ENCODE measurements around the gene CYP1B1.

- TF ChIP-seq, protein P1, sequence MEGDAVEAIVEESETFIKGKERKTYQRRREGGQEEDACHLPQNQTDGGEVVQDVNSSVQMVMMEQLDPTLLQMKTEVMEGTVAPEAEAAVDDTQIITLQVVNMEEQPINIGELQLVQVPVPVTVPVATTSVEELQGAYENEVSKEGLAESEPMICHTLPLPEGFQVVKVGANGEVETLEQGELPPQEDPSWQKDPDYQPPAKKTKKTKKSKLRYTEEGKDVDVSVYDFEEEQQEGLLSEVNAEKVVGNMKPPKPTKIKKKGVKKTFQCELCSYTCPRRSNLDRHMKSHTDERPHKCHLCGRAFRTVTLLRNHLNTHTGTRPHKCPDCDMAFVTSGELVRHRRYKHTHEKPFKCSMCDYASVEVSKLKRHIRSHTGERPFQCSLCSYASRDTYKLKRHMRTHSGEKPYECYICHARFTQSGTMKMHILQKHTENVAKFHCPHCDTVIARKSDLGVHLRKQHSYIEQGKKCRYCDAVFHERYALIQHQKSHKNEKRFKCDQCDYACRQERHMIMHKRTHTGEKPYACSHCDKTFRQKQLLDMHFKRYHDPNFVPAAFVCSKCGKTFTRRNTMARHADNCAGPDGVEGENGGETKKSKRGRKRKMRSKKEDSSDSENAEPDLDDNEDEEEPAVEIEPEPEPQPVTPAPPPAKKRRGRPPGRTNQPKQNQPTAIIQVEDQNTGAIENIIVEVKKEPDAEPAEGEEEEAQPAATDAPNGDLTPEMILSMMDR (IDR thresholded peaks at IDR 0.05) = no peak
- no peak for TF ChIP-seq POLR2A (IDR thresholded peaks at IDR 0.05)
Measured at GRCh38 chr2:38065502-38066135, 10.3 kb downstream of the CYP1B1 start.

Data from lower leg skin (tissue), 3 donors.